ENCODE data around the gene TNS1. TPM values are rescaled to one million over a fixed set of nuclear protein-coding genes. Genes with fewer than 3 reads are reported as not detected.
A peak's percentile ranks its signal among the peaks of the same experiment; 100 is the strongest.

Gene TNS1
- total RNA-seq, 1 donor from 2014 or later: 227 TPM

- Mint-ChIP-seq H3K27me3 (ENCODE audit: low read depth) (no peaks in the 10 kb centered on the region), H3K36me3 (ENCODE audit: low read depth) (peaks cover 1% of the 10 kb centered on the region), H3K9me3 (ENCODE audit: low read depth) (no peaks in the 10 kb centered on the region), H3K27ac (ENCODE audit: unreplicated experiment) (peak overlapping the region; percentile 94), H3K4me1 (ENCODE audit: low read depth) (peaks cover 98% of the 10 kb centered on the region), H3K4me3 (ENCODE audit: unreplicated experiment) (peak overlapping the region; percentile 31)
- no peak for DNase-seq (ENCODE audit: low spot score)
- no peak for TF ChIP-seq CTCF (IDR thresholded peaks at IDR 0.05)
Measured at GRCh38 chr2:217929757-217930707, 72.8 kb downstream of the TNS1 start.

- H3K27me3 Mint-ChIP-seq (ENCODE audit: low read depth): no peaks in the 10 kb centered on the region
- peaks cover 1% of the 10 kb centered on the region for H3K36me3 Mint-ChIP-seq (ENCODE audit: low read depth)
- H3K9me3 Mint-ChIP-seq (ENCODE audit: low read depth): no peaks in the 10 kb centered on the region
- no peak overlapping the region for H3K4me3 Mint-ChIP-seq (ENCODE audit: unreplicated experiment)
- peak overlapping the region; percentile 94 for H3K27ac Mint-ChIP-seq (ENCODE audit: unreplicated experiment)
- TF ChIP-seq CTCF (IDR thresholded peaks at IDR 0.05): no peak
- no peak for DNase-seq (ENCODE audit: low spot score)
- peaks cover 98% of the 10 kb centered on the region for H3K4me1 Mint-ChIP-seq (ENCODE audit: low read depth)
Measured at GRCh38 chr2:217929272-217929671, 73.5 kb downstream of the TNS1 start.

- Mint-ChIP-seq H3K27ac (ENCODE audit: unreplicated experiment) (peak overlapping the region; percentile 94), H3K9me3 (ENCODE audit: low read depth) (no peaks in the 10 kb centered on the region), H3K36me3 (ENCODE audit: low read depth) (peaks cover 1% of the 10 kb centered on the region), H3K4me3 (ENCODE audit: unreplicated experiment) (peak overlapping the region; percentile 31), H3K27me3 (ENCODE audit: low read depth) (no peaks in the 10 kb centered on the region), H3K4me1 (ENCODE audit: low read depth) (peaks cover 98% of the 10 kb centered on the region)
- no peak for TF ChIP-seq CTCF (IDR thresholded peaks at IDR 0.05)
- DNase-seq (ENCODE audit: low spot score): no peak
Measured at GRCh38 chr2:217928324-217929181, 74.2 kb downstream of the TNS1 start.

- H3K27ac Mint-ChIP-seq (ENCODE audit: unreplicated experiment): peak overlapping the region; percentile 94
- no peak for TF ChIP-seq CTCF (IDR thresholded peaks at IDR 0.05)
Measured at GRCh38 chr2:217927601-217928323, 75.0 kb downstream of the TNS1 start.

More at GRCh38 chr2:217927601-217928323, 75.0 kb downstream of the TNS1 start:
- peaks cover 98% of the 10 kb centered on the region for H3K4me1 Mint-ChIP-seq (ENCODE audit: low read depth)
- H3K27me3 Mint-ChIP-seq (ENCODE audit: low read depth): no peaks in the 10 kb centered on the region
- peaks cover 1% of the 10 kb centered on the region for H3K36me3 Mint-ChIP-seq (ENCODE audit: low read depth)
- no peak for DNase-seq (ENCODE audit: low spot score)
- H3K4me3 Mint-ChIP-seq (ENCODE audit: unreplicated experiment): no peak overlapping the region
- H3K9me3 Mint-ChIP-seq (ENCODE audit: low read depth): no peaks in the 10 kb centered on the region
